ENCODE results near the gene WDR1. TPM values are rescaled to one million over a fixed set of nuclear protein-coding genes. Genes with fewer than 3 reads are reported as not detected.

The WDR1 gene
- polyA plus RNA-seq, 2 of the 4 experiments (the other 2 are of a cell fraction): 251 to 326 TPM

DNA sequence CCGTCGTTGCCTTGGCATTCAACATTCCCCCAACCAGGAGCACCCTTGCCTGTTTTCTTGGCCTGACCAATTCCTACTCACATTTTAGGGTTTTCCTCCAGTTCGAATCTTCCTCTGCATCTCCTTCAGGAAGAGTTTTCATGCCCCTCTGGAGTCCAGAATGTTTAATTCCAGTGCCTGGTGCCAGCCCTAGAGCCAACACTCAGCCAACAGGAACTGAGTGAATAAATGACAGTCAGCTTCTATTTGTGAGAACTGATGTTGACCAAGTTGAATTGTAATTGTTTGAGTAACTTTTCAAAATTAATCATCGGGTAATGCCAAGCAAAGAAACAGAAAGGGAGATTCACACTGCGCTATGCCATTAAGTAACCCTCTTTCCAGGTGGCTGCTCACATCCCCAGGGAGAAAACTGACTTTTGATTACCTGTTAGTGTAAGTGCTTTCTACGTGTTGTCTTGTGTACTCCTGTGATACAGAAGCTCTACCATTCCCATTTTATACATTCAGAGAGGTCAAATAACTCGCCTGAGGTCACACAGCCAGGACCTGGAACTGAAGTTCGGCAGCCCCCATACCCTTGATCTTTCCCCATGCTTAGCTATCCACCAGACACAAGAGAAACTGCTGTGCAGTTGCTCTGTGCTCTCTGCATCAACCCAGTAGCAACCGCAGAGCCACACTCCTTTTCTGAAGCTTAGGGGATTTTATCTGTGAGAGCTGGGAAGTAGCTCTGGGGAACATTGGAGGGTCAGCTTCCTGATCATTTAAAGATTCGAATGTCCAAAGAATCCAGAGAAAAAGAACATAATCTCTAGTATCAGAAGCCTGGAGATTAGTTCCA, 76.3 kb downstream of the WDR1 start:
- WGBS (ENCODE audit: missing lambda C conversion rate): 45% methylated on average over 10 of the region's 10 CpGs
- H3K27ac ChIP-seq: no peak overlapping the region
- DNase-seq (ENCODE audit: low read depth in 1 of 2, low spot score in 1 of 2) (no peak), ATAC-seq (no peak), FAIRE-seq (no peak)
- H3K4me1 ChIP-seq: peaks cover 5% of the 10 kb centered on the region; the same call in 2 of the 3 replicates
- no peak for TF ChIP-seq CBX8 (IDR thresholded peaks at IDR 0.05)
- no peak for TF ChIP-seq HEYL (CRISPR knock-in tag; IDR thresholded peaks at IDR 0.05)
- TF ChIP-seq BHLHE40 (IDR thresholded peaks at IDR 0.05; ENCODE audit: low read depth, low read length): no peak
- no peak for TF ChIP-seq RAD21 (conservative IDR thresholded peaks at IDR 0.05 in 1 of 2, IDR thresholded peaks at IDR 0.05 in 1 of 2)
- TF ChIP-seq, protein P1, sequence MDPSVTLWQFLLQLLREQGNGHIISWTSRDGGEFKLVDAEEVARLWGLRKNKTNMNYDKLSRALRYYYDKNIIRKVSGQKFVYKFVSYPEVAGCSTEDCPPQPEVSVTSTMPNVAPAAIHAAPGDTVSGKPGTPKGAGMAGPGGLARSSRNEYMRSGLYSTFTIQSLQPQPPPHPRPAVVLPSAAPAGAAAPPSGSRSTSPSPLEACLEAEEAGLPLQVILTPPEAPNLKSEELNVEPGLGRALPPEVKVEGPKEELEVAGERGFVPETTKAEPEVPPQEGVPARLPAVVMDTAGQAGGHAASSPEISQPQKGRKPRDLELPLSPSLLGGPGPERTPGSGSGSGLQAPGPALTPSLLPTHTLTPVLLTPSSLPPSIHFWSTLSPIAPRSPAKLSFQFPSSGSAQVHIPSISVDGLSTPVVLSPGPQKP (IDR thresholded peaks at IDR 0.05; ENCODE audit: low read depth, low read length): no peak
- no peak for TF ChIP-seq CEBPB (IDR thresholded peaks at IDR 0.05)
- no peak overlapping the region for H3K4me3 ChIP-seq
- POLR2A ChIA-PET: no interaction called here
- H3K4me2 ChIP-seq: no peak overlapping the region
- CTCF ChIA-PET: interaction anchor here (0.6 kb wide), 1 partner anchor 25 kb away, joined by 3 read pairs; no protein-coding TSS in a partner anchor
- peaks cover 6% of the 10 kb centered on the region; the same call in 2 of the 3 replicates for H3K9me3 ChIP-seq

DNA sequence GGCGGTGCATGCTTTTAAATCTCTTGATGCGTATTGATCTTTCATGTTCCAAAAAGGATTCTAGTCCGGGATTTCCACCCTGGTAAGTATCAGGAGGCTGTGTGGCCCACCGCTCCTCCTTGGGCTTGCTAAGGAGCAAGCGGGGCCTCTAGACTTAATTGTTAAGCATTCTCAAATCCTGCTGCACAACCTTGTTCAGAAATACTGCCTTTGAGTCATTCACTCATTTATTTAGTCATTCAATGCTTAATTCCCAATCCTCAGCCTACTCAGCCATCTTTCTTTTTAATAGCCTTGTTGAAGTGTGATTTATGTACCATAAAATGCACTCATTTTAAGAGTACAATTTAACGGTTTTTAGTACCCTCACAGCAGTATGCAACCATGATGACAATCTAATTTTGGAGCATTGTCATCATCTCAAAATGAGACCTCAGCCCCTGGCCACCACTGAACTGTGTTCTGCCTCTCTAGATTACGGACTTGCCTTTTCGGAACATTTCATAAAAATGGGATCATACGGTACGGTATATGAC, 79.7 kb downstream of the WDR1 start:
- ATAC-seq (no peak), FAIRE-seq (no peak), DNase-seq (ENCODE audit: low read depth in 1 of 2, low spot score in 1 of 2) (no peak)
- H3K4me1 ChIP-seq: peaks cover 21% of the 10 kb centered on the region
- TF ChIP-seq NR3C1 (IDR thresholded peaks at IDR 0.05) (no peak), MAZ (IDR thresholded peaks at IDR 0.05; ENCODE audit: borderline replicate concordance, low read depth, low read length) (no peak), RFX5 (IDR thresholded peaks at IDR 0.05) (no peak), ZSCAN20 (CRISPR knock-in tag; IDR thresholded peaks at IDR 0.05) (no peak), EHF (CRISPR knock-in tag; IDR thresholded peaks at IDR 0.05) (no peak), CBX2 (IDR thresholded peaks at IDR 0.05; ENCODE audit: borderline replicate concordance, low read depth) (no peak), RNF2 (IDR thresholded peaks at IDR 0.05; ENCODE audit: borderline replicate concordance, low read depth) (no peak), MYC (IDR thresholded peaks at IDR 0.05; ENCODE audit: borderline replicate concordance, low read length) (no peak), GATA3 (IDR thresholded peaks at IDR 0.05; ENCODE audit: borderline replicate concordance) (no peak), NPAS2 (CRISPR knock-in tag; IDR thresholded peaks at IDR 0.05; ENCODE audit: borderline replicate concordance) (no peak), POLR2AphosphoS2 (conservative IDR thresholded peaks at IDR 0.05; ENCODE audit: low read length) (no peak), FOSL2 (IDR thresholded peaks at IDR 0.05) (no peak), FOSL2 (CRISPR knock-in tag; IDR thresholded peaks at IDR 0.05) (no peak), POLR2A (IDR thresholded peaks at IDR 0.05; ENCODE audit: low read length) (no peak), MAFK (IDR thresholded peaks at IDR 0.05; ENCODE audit: partially characterized antibody) (no peak)
- TF ChIP-seq, protein P2, sequence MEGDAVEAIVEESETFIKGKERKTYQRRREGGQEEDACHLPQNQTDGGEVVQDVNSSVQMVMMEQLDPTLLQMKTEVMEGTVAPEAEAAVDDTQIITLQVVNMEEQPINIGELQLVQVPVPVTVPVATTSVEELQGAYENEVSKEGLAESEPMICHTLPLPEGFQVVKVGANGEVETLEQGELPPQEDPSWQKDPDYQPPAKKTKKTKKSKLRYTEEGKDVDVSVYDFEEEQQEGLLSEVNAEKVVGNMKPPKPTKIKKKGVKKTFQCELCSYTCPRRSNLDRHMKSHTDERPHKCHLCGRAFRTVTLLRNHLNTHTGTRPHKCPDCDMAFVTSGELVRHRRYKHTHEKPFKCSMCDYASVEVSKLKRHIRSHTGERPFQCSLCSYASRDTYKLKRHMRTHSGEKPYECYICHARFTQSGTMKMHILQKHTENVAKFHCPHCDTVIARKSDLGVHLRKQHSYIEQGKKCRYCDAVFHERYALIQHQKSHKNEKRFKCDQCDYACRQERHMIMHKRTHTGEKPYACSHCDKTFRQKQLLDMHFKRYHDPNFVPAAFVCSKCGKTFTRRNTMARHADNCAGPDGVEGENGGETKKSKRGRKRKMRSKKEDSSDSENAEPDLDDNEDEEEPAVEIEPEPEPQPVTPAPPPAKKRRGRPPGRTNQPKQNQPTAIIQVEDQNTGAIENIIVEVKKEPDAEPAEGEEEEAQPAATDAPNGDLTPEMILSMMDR (IDR thresholded peaks at IDR 0.05): no peak
- TF ChIP-seq, protein P3, sequence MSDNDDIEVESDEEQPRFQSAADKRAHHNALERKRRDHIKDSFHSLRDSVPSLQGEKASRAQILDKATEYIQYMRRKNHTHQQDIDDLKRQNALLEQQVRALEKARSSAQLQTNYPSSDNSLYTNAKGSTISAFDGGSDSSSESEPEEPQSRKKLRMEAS (IDR thresholded peaks at IDR 0.05): no peak
- no peak overlapping the region for H3K4me3 ChIP-seq
- no peak overlapping the region for H3K4me2 ChIP-seq
- H3K27ac ChIP-seq: no peak overlapping the region
- WGBS (ENCODE audit: missing lambda C conversion rate): 88% methylated on average over 9 of the region's 10 CpGs
- H3K9me3 ChIP-seq: no peaks in the 10 kb centered on the region
- ChIA-PET CTCF (no interaction called here), POLR2A (no interaction called here)
